ENCODE results near the gene CADPS. TPM values are rescaled to one million over a fixed set of nuclear protein-coding genes. Genes with fewer than 3 reads are reported as not detected.

The CADPS gene
- total RNA-seq, 1 experiment from 2014 or later: not detected

DNA sequence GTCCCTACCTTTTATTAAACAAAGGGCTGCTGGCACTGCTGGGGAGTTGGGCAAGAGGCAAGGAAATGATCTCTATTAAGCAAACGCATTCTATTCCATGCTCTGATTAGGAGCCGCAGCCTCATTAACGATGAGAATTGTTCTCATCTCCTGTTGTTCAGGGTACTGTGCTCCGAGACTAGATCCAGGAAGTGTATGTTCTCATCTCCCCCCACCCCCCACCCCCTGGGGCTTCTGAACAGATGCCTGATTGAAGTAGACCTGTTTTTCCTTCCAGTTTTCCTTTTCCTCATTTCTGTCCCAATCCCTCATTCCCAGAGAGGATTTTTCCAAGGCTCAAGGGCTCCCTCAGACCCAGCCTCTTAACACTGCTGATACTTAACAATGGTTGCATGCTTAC is 420.3 kb downstream of the CADPS start:
- 0 out of 2 replicates have a peak, but pooled peaks cover 4% of the 10 kb centered on the region for H3K27me3 ChIP-seq (ENCODE audit: low read length)
- H3K79me2 ChIP-seq (ENCODE audit: low read length): no peaks in the 10 kb centered on the region
- H2AFZ ChIP-seq (ENCODE audit: low read length): no peak overlapping the region
- POLR2A ChIA-PET (ENCODE audit: unreplicated experiment): no interaction called here
- DNase-seq (no peak), ATAC-seq (no peak)
- H3K9me2 ChIP-seq (replicated peaks; ENCODE audit: low read length): no peaks in the 10 kb centered on the region
- no peaks in the 10 kb centered on the region for H3K4me1 ChIP-seq (ENCODE audit: insufficient read depth, low read length)
- H3F3A ChIP-seq (ENCODE audit: low read length, unreplicated experiment): no peaks in the 10 kb centered on the region
- H4K20me1 ChIP-seq (ENCODE audit: low read length): no peaks in the 10 kb centered on the region
- no peak overlapping the region for H3K4me3 ChIP-seq (ENCODE audit: low read length)
- BruUV-seq (replicated peaks): no TSS peak
- H3K27ac ChIP-seq (ENCODE audit: low read length): no peak overlapping the region
- intact Hi-C loops (cut with micrococcal nuclease): no loop called here
- CTCF ChIA-PET: no interaction called here
- TF ChIP-seq EZH2phosphoT487 (IDR thresholded peaks at IDR 0.05; ENCODE audit: borderline replicate concordance, low read length) (no peak), EZH2 (IDR thresholded peaks at IDR 0.05; ENCODE audit: low read length, unreplicated experiment) (no peak)
- TF ChIP-seq, protein P1, sequence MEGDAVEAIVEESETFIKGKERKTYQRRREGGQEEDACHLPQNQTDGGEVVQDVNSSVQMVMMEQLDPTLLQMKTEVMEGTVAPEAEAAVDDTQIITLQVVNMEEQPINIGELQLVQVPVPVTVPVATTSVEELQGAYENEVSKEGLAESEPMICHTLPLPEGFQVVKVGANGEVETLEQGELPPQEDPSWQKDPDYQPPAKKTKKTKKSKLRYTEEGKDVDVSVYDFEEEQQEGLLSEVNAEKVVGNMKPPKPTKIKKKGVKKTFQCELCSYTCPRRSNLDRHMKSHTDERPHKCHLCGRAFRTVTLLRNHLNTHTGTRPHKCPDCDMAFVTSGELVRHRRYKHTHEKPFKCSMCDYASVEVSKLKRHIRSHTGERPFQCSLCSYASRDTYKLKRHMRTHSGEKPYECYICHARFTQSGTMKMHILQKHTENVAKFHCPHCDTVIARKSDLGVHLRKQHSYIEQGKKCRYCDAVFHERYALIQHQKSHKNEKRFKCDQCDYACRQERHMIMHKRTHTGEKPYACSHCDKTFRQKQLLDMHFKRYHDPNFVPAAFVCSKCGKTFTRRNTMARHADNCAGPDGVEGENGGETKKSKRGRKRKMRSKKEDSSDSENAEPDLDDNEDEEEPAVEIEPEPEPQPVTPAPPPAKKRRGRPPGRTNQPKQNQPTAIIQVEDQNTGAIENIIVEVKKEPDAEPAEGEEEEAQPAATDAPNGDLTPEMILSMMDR (conservative IDR thresholded peaks at IDR 0.05; ENCODE audit: low read depth, low read length): no peak
- no peak overlapping the region for H3K4me2 ChIP-seq (ENCODE audit: low read length)
- no peak overlapping the region for H3K9ac ChIP-seq (ENCODE audit: low read length)
- H3K36me3 ChIP-seq (ENCODE audit: low read depth, low read length): no peaks in the 10 kb centered on the region
- H3K9me3 ChIP-seq (ENCODE audit: low read length): no peaks in the 10 kb centered on the region

DNA sequence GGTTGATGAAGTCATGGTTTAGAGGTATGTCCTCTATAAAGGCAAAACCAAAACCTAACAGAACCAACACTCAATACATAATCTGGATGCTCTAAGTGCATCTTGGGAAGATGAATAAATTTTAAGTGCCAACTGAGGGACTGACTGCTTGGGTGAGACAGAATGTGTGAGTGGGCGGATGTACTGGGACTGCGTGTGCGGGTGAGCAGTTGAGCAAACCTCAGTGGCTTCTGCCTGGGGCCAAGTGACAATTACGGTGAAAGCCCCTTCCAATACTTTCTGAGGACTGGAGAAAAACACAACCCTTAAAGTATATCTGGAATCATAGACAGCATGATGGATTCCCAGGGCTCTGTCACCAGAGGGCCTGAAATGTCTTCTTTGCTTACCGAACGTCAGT is 421.8 kb downstream of the CADPS start:
- H3K4me2 ChIP-seq (ENCODE audit: low read length): no peak overlapping the region
- H3K4me3 ChIP-seq (ENCODE audit: low read length): no peak overlapping the region
- H3K27me3 ChIP-seq (ENCODE audit: low read length): 0 out of 2 replicates have a peak, but pooled peaks cover 5% of the 10 kb centered on the region
- H3K9ac ChIP-seq (ENCODE audit: low read length): no peak overlapping the region
- H3K9me3 ChIP-seq (ENCODE audit: low read length): no peaks in the 10 kb centered on the region
- H3F3A ChIP-seq (ENCODE audit: low read length, unreplicated experiment): no peaks in the 10 kb centered on the region
- no peak for TF ChIP-seq EZH2phosphoT487 (IDR thresholded peaks at IDR 0.05; ENCODE audit: borderline replicate concordance, low read length)
- TF ChIP-seq EZH2 (IDR thresholded peaks at IDR 0.05; ENCODE audit: low read length, unreplicated experiment): no peak
- TF ChIP-seq, protein P1 (conservative IDR thresholded peaks at IDR 0.05; ENCODE audit: low read depth, low read length): no peak
- no peaks in the 10 kb centered on the region for H3K9me2 ChIP-seq (replicated peaks; ENCODE audit: low read length)
- no peaks in the 10 kb centered on the region for H4K20me1 ChIP-seq (ENCODE audit: low read length)
- ChIA-PET CTCF (no interaction called here), POLR2A (ENCODE audit: unreplicated experiment) (no interaction called here)
- H3K4me1 ChIP-seq (ENCODE audit: insufficient read depth, low read length): no peaks in the 10 kb centered on the region
- no TSS peak for BruUV-seq (replicated peaks)
- no peak overlapping the region for H2AFZ ChIP-seq (ENCODE audit: low read length)
- H3K27ac ChIP-seq (ENCODE audit: low read length): no peak overlapping the region
- intact Hi-C loops (cut with micrococcal nuclease): no loop called here
- DNase-seq (no peak), ATAC-seq (no peak)
- no peaks in the 10 kb centered on the region for H3K79me2 ChIP-seq (ENCODE audit: low read length)
- H3K36me3 ChIP-seq (ENCODE audit: low read depth, low read length): no peaks in the 10 kb centered on the region

GRCh38 chr3:62451211-62451887 is 423.9 kb downstream of the CADPS start:
- H3K4me2 ChIP-seq (ENCODE audit: low read length): no peak overlapping the region

More at GRCh38 chr3:62451211-62451887, 423.9 kb downstream of the CADPS start:
- H2AFZ ChIP-seq (ENCODE audit: low read length): no peak overlapping the region
- no peaks in the 10 kb centered on the region for H3F3A ChIP-seq (ENCODE audit: low read length, unreplicated experiment)
- ATAC-seq: no peak
- ChIA-PET CTCF (no interaction called here), POLR2A (ENCODE audit: unreplicated experiment) (no interaction called here)
- H3K79me2 ChIP-seq (ENCODE audit: low read length): no peaks in the 10 kb centered on the region
- no peak for TF ChIP-seq EZH2 (IDR thresholded peaks at IDR 0.05; ENCODE audit: low read length, unreplicated experiment)
- H3K9me2 ChIP-seq (replicated peaks; ENCODE audit: low read length): no peaks in the 10 kb centered on the region
- H3K9ac ChIP-seq (ENCODE audit: low read length): no peak overlapping the region
- DNase-seq: no peak
- H3K27ac ChIP-seq (ENCODE audit: low read length): no peak overlapping the region
- peaks cover 12% of the 10 kb centered on the region; the same call in 1 of the 2 replicates for H3K27me3 ChIP-seq (ENCODE audit: low read length)
- H3K4me3 ChIP-seq (ENCODE audit: low read length): no peak overlapping the region
- H3K4me1 ChIP-seq (ENCODE audit: insufficient read depth, low read length): no peaks in the 10 kb centered on the region
- H4K20me1 ChIP-seq (ENCODE audit: low read length): no peaks in the 10 kb centered on the region
- no TSS peak for BruUV-seq (replicated peaks)
- no peaks in the 10 kb centered on the region for H3K36me3 ChIP-seq (ENCODE audit: low read depth, low read length)
- no peaks in the 10 kb centered on the region for H3K9me3 ChIP-seq (ENCODE audit: low read length)
- intact Hi-C loops (cut with micrococcal nuclease): no loop called here
